Measurements from ENCODE around the gene LAMB3. TPM values are rescaled to one million over a fixed set of nuclear protein-coding genes. Genes with fewer than 3 reads are reported as not detected.

LAMB3 gene
- total RNA-seq, 1 experiment from 2014 or later: 473 TPM

GRCh38 chr1:209672705-209673630 is 20.7 kb upstream of the LAMB3 start:
- DNase-seq (peak; percentile 45), ATAC-seq (no peak)
- Histone ChIP-seq H3K4me3 (ENCODE audit: low read length) (no peak overlapping the region), H4K20me1 (ENCODE audit: low read length) (peaks cover 6% of the 10 kb centered on the region; the same call in 1 of the 2 replicates), H3K4me1 (ENCODE audit: insufficient read depth, low read length) (peaks cover 61% of the 10 kb centered on the region), H3F3A (ENCODE audit: low read length, unreplicated experiment) (no peaks in the 10 kb centered on the region), H3K4me2 (ENCODE audit: low read length) (peak overlapping the region; percentile 84; the same call in 1 of the 2 replicates), H3K27ac (ENCODE audit: low read length) (no peak overlapping the region), H2AFZ (ENCODE audit: low read length) (no peak overlapping the region), H3K9me2 (replicated peaks; ENCODE audit: low read length) (no peaks in the 10 kb centered on the region), H3K9me3 (ENCODE audit: low read length) (no peaks in the 10 kb centered on the region), H3K36me3 (ENCODE audit: low read depth, low read length) (no peaks in the 10 kb centered on the region), H3K79me2 (ENCODE audit: low read length) (peaks cover 41% of the 10 kb centered on the region), H3K27me3 (ENCODE audit: low read length) (no peaks in the 10 kb centered on the region), H3K9ac (ENCODE audit: low read length) (no peak overlapping the region)
- intact Hi-C loops (cut with micrococcal nuclease): no loop called here
- POLR2A ChIA-PET (ENCODE audit: unreplicated experiment): interaction anchor here (0.6 to 1.8 kb wide), 2 partner anchors 15 to 20 kb away, joined by 4 to 5 read pairs; partner anchors contain the start of gene LAMB3
- CTCF ChIA-PET: interaction anchor here (0.7 kb wide), 1 partner anchor 20 kb away, joined by 3 read pairs; no protein-coding TSS in a partner anchor
- TF ChIP-seq CTCF (conservative IDR thresholded peaks at IDR 0.05; ENCODE audit: low read depth, low read length) (no peak), EZH2 (IDR thresholded peaks at IDR 0.05; ENCODE audit: low read length, unreplicated experiment) (no peak), EZH2phosphoT487 (IDR thresholded peaks at IDR 0.05; ENCODE audit: borderline replicate concordance, low read length) (no peak)
- BruUV-seq (replicated peaks): no TSS peak

GRCh38 chr1:209670441-209671082 is 18.3 kb upstream of the LAMB3 start:
- BruUV-seq (replicated peaks): no TSS peak
- Histone ChIP-seq H3F3A (ENCODE audit: low read length, unreplicated experiment) (no peaks in the 10 kb centered on the region), H3K4me1 (ENCODE audit: insufficient read depth, low read length) (peaks cover 51% of the 10 kb centered on the region), H3K79me2 (ENCODE audit: low read length) (peaks cover 25% of the 10 kb centered on the region), H2AFZ (ENCODE audit: low read length) (no peak overlapping the region), H3K9ac (ENCODE audit: low read length) (no peak overlapping the region), H3K4me3 (ENCODE audit: low read length) (peak overlapping the region; percentile 15; the same call in 1 of the 2 replicates), H3K4me2 (ENCODE audit: low read length) (peak overlapping the region; percentile 65), H3K27ac (ENCODE audit: low read length) (peak overlapping the region; percentile 70), H3K27me3 (ENCODE audit: low read length) (no peaks in the 10 kb centered on the region), H4K20me1 (ENCODE audit: low read length) (no peaks in the 10 kb centered on the region), H3K9me2 (replicated peaks; ENCODE audit: low read length) (no peaks in the 10 kb centered on the region), H3K36me3 (ENCODE audit: low read depth, low read length) (no peaks in the 10 kb centered on the region), H3K9me3 (ENCODE audit: low read length) (no peaks in the 10 kb centered on the region)
- TF ChIP-seq EZH2phosphoT487 (IDR thresholded peaks at IDR 0.05; ENCODE audit: borderline replicate concordance, low read length) (no peak), CTCF (conservative IDR thresholded peaks at IDR 0.05; ENCODE audit: low read depth, low read length) (no peak), EZH2 (IDR thresholded peaks at IDR 0.05; ENCODE audit: low read length, unreplicated experiment) (no peak)
- CTCF ChIA-PET: interaction anchor here (0.6 kb wide), 2 partner anchors 22 to 54 kb away, joined by 3 to 5 read pairs; no protein-coding TSS in a partner anchor
- ATAC-seq (peak; percentile 53), DNase-seq (peak; percentile 94)
- intact Hi-C loops (cut with micrococcal nuclease): no loop called here
- POLR2A ChIA-PET (ENCODE audit: unreplicated experiment): no interaction called here

Data from PC-3 (cell line).